Stimulated activated CD8-positive, alpha-beta memory T cell treated with anti-CD3 and anti-CD28 coated beads, Interleukin-15, amount 100 ng/mL, for 1 hour (primary cell): ENCODE data around the gene ARRDC2.
"Not testable (repeated sequence)": the region's sequence is repeated elsewhere in the genome, so short reads cannot be mapped to it uniquely, and the experiment has no call there.

Experiments
- DNase-seq: peaks from one replicate; pipeline ENCODE4 v3.0.0-alpha.2; 2020; ENCODE audit warnings: low read depth

Gene ARRDC2

DNA sequence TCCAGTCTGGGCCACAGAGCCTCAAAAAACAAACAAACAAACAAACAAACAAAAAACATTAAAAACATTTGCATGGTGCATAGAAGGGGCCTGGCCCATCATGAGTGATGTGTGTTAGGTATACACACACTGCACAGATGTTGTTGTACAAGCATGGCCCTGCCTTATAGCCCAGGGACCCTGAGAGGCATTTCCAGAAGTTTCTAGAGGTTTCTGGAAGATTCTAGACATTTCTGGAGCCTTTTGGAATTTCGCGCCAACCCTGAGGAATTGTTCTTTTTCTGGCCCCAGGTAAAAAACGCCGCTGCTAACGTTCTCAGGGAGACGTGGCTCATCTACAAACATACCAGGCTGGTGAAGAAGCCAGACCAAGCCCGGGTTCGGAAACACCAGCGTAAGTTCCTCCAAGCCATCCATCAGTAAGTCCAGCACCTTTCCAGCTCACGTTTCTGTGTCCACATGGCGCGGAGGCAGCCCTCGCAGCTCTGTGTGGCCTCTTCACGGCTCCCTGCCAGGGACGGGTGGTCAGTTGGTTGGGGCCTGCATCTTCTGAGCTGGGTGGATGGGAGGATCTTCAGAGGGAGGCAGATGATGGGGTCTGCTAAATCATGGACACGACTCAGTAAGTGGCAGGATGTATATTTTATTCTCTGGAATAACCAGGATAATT lies 18.4 kb upstream of the ARRDC2 start:
- DNase-seq, result no peak

- no peak for DNase-seq
These were observed 14.7 kb upstream of the ARRDC2 start for GRCh38 chr19:17993076-17993813.

- peak; percentile 77 for DNase-seq
These were observed 11.1 kb upstream of the ARRDC2 start for GRCh38 chr19:17996826-17997316.

DNA sequence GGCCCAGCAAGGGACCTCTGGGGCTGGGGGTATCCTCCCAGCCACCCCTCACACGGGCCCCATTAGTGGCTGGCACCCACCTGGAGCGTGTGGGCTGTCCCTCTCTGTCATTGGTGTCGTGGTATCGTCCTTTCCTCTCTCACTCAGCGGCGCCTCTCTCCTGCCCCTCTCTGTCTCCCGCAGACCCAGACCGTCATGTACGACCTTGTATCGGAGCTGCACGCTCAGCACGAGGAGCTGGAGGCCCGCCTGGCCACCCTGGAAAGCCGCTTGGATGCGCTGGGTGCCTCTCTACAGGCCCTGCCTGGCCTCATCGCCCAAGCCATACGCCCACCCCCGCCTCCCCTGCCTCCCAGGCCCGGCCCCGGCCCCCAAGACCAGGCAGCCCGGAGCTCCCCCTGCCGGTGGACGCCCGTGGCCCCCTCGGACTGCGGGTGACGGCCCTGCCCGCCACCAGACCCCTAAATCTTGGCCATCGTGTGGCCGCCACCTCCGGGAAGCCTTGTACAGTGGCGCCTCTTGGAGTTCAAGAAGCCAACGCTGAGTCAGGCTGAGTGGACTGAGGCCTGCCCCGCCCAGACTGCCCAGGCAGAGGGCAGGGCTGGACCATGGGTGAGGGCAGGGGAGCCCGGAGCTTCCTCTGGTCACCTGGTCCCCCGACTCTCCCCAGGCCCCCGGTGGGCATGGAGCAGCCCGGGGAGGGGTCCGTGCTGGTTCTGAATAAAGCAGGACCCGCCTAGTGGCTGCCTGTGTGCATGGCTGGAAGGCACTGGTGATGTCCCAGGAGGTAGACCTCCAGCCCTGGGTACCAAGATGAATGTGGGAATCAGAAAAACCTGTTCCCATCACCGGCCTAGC lies 9.8 kb upstream of the ARRDC2 start:
- no peak for DNase-seq

DNA sequence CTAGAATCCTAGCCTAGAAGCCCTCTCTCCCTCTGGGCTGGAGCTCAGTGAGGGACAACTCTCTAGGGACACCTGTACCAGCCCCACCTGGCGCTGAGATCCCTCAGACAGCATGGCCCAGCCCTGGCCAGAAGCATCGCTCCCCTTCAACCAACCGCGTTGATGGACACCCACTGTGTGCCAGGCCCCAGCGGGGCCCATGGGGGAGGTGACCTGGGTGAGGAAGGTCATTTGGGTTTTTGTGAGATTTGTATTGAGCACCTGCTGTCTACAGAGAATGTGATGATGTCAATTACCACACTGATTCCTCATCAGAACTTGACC lies 9.2 kb upstream of the ARRDC2 start:
- no peak for DNase-seq

DNA sequence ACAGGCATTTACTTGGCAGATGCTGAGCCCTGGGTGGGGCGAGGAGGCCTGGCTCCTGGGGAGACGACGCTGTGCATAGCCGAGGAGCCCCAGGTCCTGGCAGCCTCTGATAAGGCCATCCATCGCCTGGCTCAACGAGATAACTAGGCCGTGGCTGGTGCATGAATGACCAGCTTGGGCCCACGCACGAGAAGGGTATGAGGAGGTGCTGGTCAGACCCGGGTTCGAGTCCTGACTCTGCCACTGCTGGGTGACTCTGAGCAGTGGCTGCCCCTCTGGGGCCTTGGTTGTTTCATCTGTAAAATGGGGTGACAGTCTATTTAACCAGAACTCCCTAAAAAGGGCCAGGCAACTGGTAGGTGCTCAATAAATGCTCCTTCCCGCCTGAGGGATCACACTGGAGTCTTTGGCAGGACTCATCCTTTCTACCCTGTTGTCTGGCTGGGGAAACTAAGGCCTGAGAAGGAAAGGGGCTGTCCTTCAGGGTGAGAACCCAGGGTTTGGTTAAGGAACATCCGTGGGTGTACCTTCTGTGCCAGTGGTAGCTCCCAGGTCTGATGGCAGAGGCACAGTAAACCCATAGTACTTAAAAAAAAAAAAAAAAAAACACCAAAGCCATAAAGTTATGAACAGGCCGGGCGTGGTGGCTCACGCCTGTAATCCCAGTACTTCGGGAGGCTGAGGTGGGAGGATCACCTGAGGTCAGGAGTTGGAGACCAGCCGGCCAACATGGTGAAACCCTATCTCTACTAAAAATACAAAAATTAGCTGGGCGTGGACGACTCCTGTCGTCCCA lies 8.1 kb upstream of the ARRDC2 start:
- DNase-seq, result no peak

DNA sequence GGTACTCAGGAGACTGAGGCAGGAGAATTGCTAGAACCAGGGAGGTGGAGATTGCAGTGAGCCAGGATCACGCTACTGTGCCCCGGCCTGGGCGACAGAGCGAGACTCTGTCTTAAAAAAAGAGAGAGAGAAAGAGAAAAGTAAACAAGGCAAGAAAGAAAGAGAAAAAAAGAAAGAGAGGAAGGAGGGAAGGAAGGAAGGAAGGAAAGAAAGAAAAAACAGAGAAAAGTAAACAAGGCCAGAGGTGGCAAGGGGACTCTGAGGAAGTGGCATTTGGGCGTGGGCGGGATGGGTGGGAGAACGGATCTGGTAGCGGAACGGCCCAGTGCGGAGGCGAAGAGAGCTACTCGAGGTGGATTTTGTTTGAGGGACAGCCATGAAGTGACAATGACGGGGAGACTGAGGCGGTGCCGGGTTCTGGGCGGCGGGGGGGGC lies 7.5 kb upstream of the ARRDC2 start:
- no peak for DNase-seq

DNA sequence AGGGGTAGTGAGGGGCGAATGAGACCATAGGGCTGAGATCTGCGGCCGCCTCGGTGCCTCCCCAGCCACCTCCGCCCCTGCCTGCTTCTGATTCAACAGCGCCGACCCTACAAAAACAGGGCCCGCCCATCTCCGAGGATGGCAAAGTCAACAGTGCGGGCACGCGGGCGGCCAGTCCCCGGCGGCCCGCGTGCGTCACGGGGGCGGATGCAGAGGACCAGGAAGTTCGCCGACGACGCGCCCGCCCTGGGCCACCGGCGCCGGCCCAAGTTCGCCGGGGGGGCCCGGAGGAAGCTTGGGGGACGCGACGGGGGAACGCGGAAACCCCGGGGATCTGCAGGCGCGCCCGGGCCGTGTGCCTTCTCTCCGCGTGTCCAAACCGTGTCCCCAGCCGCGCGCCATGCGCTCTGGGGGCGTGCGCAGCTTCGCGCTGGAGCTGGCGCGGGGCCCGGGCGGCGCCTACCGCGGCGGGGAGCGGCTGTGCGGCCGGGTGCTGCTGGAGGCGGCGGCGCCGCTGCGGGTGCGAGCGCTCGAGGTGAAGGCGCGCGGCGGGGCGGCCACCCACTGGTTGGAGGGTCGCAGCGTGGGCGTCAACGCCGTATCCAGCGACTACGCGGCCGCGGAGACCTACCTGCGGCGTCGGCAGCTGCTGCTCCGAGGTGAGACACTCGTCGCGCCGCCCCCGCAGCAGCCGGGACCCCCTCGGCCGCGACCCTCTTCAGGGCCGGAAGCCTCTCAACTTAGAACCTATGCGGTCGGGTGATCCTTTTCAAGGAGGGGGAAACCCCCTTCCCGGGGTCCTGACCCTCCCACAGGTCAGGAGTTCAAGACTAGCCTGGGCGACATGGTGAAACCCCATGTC lies 6.8 kb upstream of the ARRDC2 start:
- DNase-seq, result peak; percentile 78

- DNase-seq, result no peak
These were observed 6.1 kb upstream of the ARRDC2 start for GRCh38 chr19:18001777-18002345.

DNA sequence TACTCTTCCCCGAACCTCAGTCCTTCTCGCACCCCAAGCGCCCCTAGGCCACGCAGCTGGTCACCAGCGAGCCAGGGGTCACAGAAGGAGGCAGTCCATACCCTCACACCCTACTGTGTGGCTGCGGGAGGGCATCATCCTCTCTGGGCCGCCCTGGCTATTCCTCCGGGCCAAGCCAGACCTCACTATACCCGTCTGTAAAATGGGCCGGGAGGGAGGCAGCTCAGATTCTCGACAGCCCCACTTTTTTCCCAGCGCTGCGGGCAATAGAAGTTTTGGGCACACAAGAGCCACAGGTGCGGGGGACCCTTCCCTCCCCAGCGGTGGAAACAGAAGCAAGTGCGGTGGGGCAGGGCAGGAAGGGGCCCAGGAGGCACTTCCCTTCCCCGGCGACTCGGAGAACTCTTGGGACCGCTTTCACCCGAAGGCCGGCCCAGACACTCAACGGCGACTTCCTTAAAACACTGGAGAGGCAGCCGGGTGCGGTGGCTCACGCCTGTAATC lies 5.6 kb upstream of the ARRDC2 start:
- DNase-seq, result no peak

DNA sequence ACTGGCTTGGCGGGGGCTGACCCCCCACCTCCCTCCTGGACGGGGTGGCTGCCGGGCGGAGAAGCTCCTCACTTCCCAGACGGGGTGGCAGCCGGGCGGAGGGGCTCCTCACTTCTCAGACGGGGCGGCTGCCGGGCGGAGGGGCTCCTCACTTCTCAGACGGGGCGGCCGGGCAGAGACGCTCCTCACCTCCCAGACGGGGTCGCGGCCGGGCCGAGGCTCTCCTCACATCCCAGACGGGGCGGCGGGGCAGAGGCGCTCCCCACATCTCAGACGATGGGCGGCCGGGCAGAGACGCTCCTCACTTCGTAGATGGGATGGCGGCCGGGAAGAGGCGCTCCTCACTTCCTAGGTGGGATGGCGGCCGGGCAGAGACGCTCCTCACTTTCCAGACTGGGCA lies 2.2 kb upstream of the ARRDC2 start:
- not testable (repeated sequence) for DNase-seq

DNA sequence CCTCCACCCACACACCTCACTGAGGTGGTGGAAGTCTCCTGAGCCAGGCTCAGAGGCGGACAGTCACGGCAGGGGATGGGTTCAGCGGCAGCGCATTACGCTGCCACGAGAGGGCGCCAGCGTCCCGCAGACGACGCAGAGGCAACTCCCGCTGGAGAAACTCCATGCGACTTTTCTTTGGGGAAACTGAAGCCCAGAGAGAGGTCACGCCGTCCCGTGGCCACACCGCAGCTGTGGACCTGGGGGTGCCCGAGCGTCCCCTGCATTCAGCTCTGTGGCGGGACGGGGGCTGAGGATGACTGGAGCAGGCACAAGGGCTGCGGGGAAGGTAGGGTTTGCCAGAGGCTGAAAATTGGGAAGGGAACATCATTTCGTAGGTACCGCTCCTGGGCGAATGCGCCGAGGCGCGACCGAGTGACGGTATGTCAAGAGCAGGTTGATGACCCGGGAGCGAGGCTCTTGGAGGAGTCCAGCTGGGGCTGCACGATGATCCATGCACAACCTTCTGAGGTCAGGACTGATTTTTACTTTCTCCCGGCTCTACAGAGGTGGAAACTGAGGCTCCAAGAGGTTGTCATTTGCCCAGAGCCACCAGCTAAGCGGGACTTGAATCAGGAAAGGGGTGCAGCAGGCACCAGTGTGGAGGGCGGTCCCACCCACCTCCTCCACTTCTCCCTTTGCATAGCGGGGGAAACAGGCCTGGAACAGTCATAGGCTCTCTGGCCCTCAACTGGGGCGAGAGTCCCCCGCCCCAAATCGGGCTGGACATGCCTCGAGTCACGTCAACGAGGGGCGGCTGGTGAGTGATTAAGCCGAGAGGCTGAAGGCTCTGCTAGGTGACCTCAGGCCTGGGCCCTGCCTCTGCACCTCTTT lies 690 bp upstream of the ARRDC2 start:
- DNase-seq, result peak; percentile 64

GRCh38 chr19:18008814-18009213 lies 844 bp downstream of the ARRDC2 start:
- DNase-seq, result no peak

DNA sequence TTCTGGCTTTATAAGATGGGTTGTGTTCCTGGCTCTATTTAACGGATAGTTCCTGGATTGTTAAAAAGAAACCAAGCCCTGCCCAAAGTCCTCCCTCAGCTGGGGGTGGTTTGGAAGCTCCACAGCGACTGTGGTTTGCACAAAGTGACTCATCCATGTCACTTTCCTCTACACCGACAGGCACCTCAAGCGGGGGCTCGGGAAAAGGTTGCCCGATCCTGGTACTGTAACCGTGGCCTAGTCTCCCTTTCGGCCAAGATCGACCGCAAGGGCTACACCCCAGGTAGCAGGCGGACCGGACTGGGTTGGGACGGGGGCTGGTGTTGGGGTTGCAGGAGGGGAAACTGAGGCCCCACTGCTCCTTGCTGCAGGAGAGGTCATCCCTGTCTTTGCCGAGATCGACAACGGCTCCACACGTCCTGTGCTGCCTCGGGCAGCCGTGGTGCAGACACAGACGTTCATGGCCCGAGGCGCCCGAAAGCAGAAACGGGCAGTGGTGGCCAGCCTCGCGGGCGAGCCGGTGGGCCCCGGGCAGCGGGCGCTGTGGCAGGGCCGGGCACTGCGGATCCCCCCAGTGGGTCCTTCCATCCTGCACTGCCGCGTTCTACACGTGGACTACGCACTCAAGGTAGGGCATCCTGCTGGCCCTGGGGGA lies 1.6 kb downstream of the ARRDC2 start:
- DNase-seq, result no peak

DNA sequence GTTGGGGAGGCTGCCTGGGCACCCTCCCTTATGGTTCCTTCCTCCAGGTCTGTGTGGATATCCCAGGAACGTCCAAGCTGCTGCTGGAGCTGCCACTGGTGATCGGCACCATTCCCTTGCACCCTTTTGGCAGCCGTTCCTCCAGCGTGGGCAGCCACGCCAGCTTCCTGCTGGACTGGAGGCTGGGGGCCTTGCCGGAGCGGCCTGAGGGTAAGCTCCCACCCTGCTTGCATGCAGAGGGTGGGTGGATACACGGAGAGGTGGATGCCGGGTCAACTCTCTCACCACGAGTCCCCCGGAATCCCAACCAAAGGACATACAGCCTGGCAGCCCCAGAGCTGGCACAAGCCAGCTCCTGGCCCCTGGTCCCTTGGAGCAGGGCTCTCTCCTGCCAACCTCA lies 2.2 kb downstream of the ARRDC2 start:
- no peak for DNase-seq

- no peak for DNase-seq
These were observed 5.5 kb downstream of the ARRDC2 start for GRCh38 chr19:18013210-18014111.

DNA sequence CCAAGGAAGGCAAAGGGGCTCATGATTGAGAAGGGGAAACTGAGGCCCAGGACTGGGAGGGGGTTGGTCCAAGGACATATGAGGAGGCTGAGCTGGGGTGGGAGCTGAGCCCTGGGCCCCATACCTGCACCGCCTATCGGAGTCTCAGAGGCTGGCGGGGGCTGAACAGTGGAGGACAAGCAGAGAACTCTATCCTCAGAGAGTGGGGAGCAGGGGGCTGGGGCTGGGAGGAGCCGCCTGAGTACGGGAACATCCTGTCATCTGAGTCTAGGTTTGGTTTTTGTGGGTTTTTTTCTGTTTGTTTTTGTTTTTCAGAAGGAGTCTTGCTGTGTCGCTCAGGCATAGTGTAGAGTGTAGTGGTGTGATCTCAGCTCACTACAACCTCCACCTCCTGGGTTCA lies 6.2 kb downstream of the ARRDC2 start:
- no peak for DNase-seq
